H1 (cell line): ENCODE results near the gene ABHD14A. TPM values are rescaled to one million over a fixed set of nuclear protein-coding genes. Genes with fewer than 3 reads are reported as not detected.

Source experiments
- CTCF ChIA-PET: fragments of 300-600 bp; sonication (Branson Sonifier 250); formaldehyde crosslinking; loops from one replicate; lab custom pipeline; 2021; ENCODE audit not compliant: partially characterized antibody; lab: Charles Lee
- POLR2A ChIA-PET: fragments of 300-600 bp; sonication (Branson Sonifier 250); formaldehyde crosslinking; loops from one replicate; lab custom pipeline; 2021; ENCODE audit warnings: inconsistent platforms; ENCODE audit not compliant: partially characterized antibody; lab: Charles Lee
- DNase-seq, 2 experiments: peaks; one replicate each; pipeline versions ENCODE4 v3.0.0 to v3.0.0-alpha.2; 2010 to 2022; ENCODE audit warnings: low spot score in 2 of 2, low read depth in 1 of 2, mixed read lengths in 1 of 2
- FAIRE-seq: peaks from 2 replicates; lab custom pipeline; 2011; peaks lifted over from hg19 to GRCh38; lab: Jason Lieb, UNC
- H2AFZ ChIP-seq: 2 replicates; pipeline ENCODE4 v1.8.1; 2012; ENCODE audit warnings: low read length, inconsistent platforms
- H2AK5ac ChIP-seq: 2 replicates; pipeline ENCODE4 v1.6.1; 2013; ENCODE audit warnings: low read depth, low read length
- H2BK120ac ChIP-seq: replicated peaks from 2 replicates; pipeline ENCODE3; 2013; ENCODE audit warnings: low read depth, low read length, inconsistent platforms
- H2BK12ac ChIP-seq: 2 replicates; pipeline ENCODE4 v1.6.1; 2013; ENCODE audit warnings: low read depth, low read length
- H2BK15ac ChIP-seq: 2 replicates; pipeline ENCODE4 v1.6.1; 2013; ENCODE audit warnings: low read length
- H2BK20ac ChIP-seq: 2 replicates; pipeline ENCODE4 v1.6.1; 2013; ENCODE audit warnings: low read length
- H2BK5ac ChIP-seq: 2 replicates; pipeline ENCODE4 v1.6.1; 2013; ENCODE audit warnings: low read depth, low read length
- H3K14ac ChIP-seq: 2 replicates; pipeline ENCODE4 v1.6.1; 2013; ENCODE audit warnings: inconsistent platforms; ENCODE audit not compliant: insufficient read length
- H3K18ac ChIP-seq: 2 replicates; pipeline ENCODE4 v1.6.1; 2013; ENCODE audit warnings: low read length; ENCODE audit errors: extremely low read depth
- H3K23ac ChIP-seq: 2 replicates; pipeline ENCODE4 v1.6.1; 2013; ENCODE audit warnings: inconsistent platforms; ENCODE audit not compliant: insufficient read length
- H3K23me2 ChIP-seq: 2 replicates; pipeline ENCODE4 v1.6.1; 2013; ENCODE audit warnings: low read depth, low read length
- H3K27ac ChIP-seq: 2 replicates; pipeline ENCODE4 v1.6.1; 2011; ENCODE audit warnings: low read depth, low read length, inconsistent platforms
- H3K27me3 ChIP-seq, 4 experiments: replicated peaks in 1 of 4; 1 replicate in 1 of 4; 2 replicates in 3 of 4; pipeline versions ENCODE4 v1.6.1 to v1.8.1; 2011 to 2013; ENCODE audit warnings: low read length in 3 of 4, mild to moderate bottlenecking in 3 of 4, inconsistent platforms in 2 of 4, mixed read lengths in 2 of 4, moderate library complexity in 1 of 4; ENCODE audit not compliant: control insufficient read depth in 3 of 4, insufficient read depth in 3 of 4; ENCODE audit errors: extremely low read depth in 1 of 4
- H3K36me3 ChIP-seq, 4 experiments: 2 replicates each; pipeline versions ENCODE4 v1.6.1 to v1.8.1; 2011 to 2013; ENCODE audit warnings: mild to moderate bottlenecking in 4 of 4, low read length in 3 of 4, moderate library complexity in 2 of 4, control low read depth in 1 of 4, inconsistent platforms in 1 of 4; ENCODE audit not compliant: insufficient read depth in 4 of 4, control insufficient read depth in 2 of 4
- H3K4ac ChIP-seq: replicated peaks from 2 replicates; pipeline ENCODE3; 2013; ENCODE audit warnings: low read length, low read depth, mixed read lengths, inconsistent platforms; ENCODE audit not compliant: insufficient read length
- H3K4me1 ChIP-seq, 4 experiments: replicated peaks in 1 of 4; 1 replicate in 1 of 4; 2 replicates in 3 of 4; pipeline versions ENCODE4 v1.6.1 to v1.8.1; 2011 to 2013; ENCODE audit warnings: low read length in 3 of 4, inconsistent platforms in 2 of 4, mixed read lengths in 1 of 4; ENCODE audit not compliant: insufficient read depth in 4 of 4, control insufficient read depth in 3 of 4
- H3K4me2 ChIP-seq, 2 experiments: 2 replicates each; pipeline versions ENCODE4 v1.6.1 to v1.8.1; 2011 to 2013; ENCODE audit warnings: low read depth in 2 of 2, low read length in 2 of 2, control low read depth in 1 of 2, inconsistent platforms in 1 of 2, mild to moderate bottlenecking in 1 of 2; ENCODE audit not compliant: insufficient read depth in 1 of 2
- H3K4me3 ChIP-seq, 4 experiments: fragments of 200-600, 300-600 bp in 1 of 4; sonication (generic), shearing (Covaris generic), sonication (Bioruptor Twin) in 1 of 4; 2 replicates each; pipeline versions ENCODE4 v1.5.1 to v1.8.1; 2011 to 2016; ENCODE audit warnings: low read length in 4 of 4, low read depth in 3 of 4, control low read depth in 2 of 4, inconsistent platforms in 2 of 4, mild to moderate bottlenecking in 2 of 4, mixed read lengths in 1 of 4, moderate library complexity in 1 of 4; ENCODE audit not compliant: insufficient read depth in 2 of 4; ENCODE audit errors: extremely low read depth in 1 of 4
- H3K56ac ChIP-seq: replicated peaks from 2 replicates; pipeline ENCODE3; 2013; ENCODE audit warnings: low read depth, mild to moderate bottlenecking, mixed read lengths, low read length, inconsistent platforms; ENCODE audit not compliant: insufficient read length
- H3K79me1 ChIP-seq: 2 replicates; pipeline ENCODE4 v1.6.1; 2013; ENCODE audit warnings: low read depth, low read length, control low read depth
- H3K79me2 ChIP-seq, 2 experiments: 2 replicates each; pipeline versions ENCODE4 v1.6.1 to v1.8.1; 2012 to 2013; ENCODE audit warnings: low read length in 2 of 2, mild to moderate bottlenecking in 2 of 2, inconsistent platforms in 1 of 2; ENCODE audit not compliant: insufficient read depth in 2 of 2, control insufficient read depth in 1 of 2
- H3K9ac ChIP-seq, 4 experiments: replicated peaks in 1 of 4; 1 replicate in 1 of 4; 2 replicates in 3 of 4; pipeline versions ENCODE4 v1.6.1 to v1.8.1; 2011 to 2013; ENCODE audit warnings: low read depth in 3 of 4, low read length in 3 of 4, control low read depth in 2 of 4, mild to moderate bottlenecking in 2 of 4, moderate library complexity in 2 of 4, inconsistent platforms in 1 of 4; ENCODE audit errors: extremely low read depth in 1 of 4
- H3K9me3 ChIP-seq, 2 experiments: 2 replicates each; pipeline versions ENCODE4 v1.6.1 to v1.8.1; 2012 to 2013; ENCODE audit warnings: mild to moderate bottlenecking in 2 of 2, moderate library complexity in 2 of 2, control low read depth in 1 of 2, inconsistent platforms in 1 of 2, low read depth in 1 of 2, low read length in 1 of 2, mixed read lengths in 1 of 2; ENCODE audit not compliant: insufficient read depth in 2 of 2
- H4K20me1 ChIP-seq, 2 experiments: replicated peaks in 1 of 2; 2 replicates each; pipeline versions ENCODE3 to v1.8.1; 2011 to 2013; ENCODE audit warnings: inconsistent platforms in 2 of 2, low read length in 2 of 2, mild to moderate bottlenecking in 1 of 2; ENCODE audit not compliant: insufficient read depth in 2 of 2, control insufficient read depth in 1 of 2
- H4K5ac ChIP-seq: 2 replicates; pipeline ENCODE4 v1.6.1; 2013; ENCODE audit warnings: low read length, low read depth, mixed read lengths, inconsistent platforms; ENCODE audit not compliant: insufficient read length
- H4K8ac ChIP-seq: 2 replicates; pipeline ENCODE4 v1.8.0; 2013; ENCODE audit warnings: mild to moderate bottlenecking, moderate library complexity, low read length, inconsistent platforms; ENCODE audit not compliant: insufficient read depth; ENCODE audit errors: extremely low read depth
- H4K91ac ChIP-seq: replicated peaks from 2 replicates; pipeline ENCODE3; 2013; ENCODE audit warnings: low read length, mixed read lengths, inconsistent platforms; ENCODE audit not compliant: insufficient read length
- FOSL1 ChIP-seq: IDR thresholded peaks from 2 replicates; pipeline ENCODE4 v1.6.1; 2011; ENCODE audit warnings: mild to moderate bottlenecking, low read depth, low read length, moderate library complexity; ENCODE audit not compliant: insufficient read depth
- JUND ChIP-seq: IDR thresholded peaks from 2 replicates; pipeline ENCODE4 v1.6.1; 2011; ENCODE audit warnings: mild to moderate bottlenecking, improper control_type of control experiment, low read length
- RBBP5 ChIP-seq: IDR thresholded peaks from 2 replicates; pipeline ENCODE4 v1.7.1; 2012; ENCODE audit warnings: low read depth, mild to moderate bottlenecking, inconsistent platforms, low read length, moderate library complexity, borderline replicate concordance
- SP4 ChIP-seq: IDR thresholded peaks from 2 replicates; pipeline ENCODE4 v1.6.1; 2012; ENCODE audit warnings: low read length, inconsistent platforms
- TEAD4 ChIP-seq: IDR thresholded peaks from 2 replicates; pipeline ENCODE4 v1.6.1; 2012; ENCODE audit warnings: low read depth, low read length, inconsistent platforms, mixed read lengths
- WGBS, 2 experiments: shearing (Covaris generic) in 1 of 2; methylation state at CpG; one replicate each; pipeline versions ENCODE4 v1.1.6 to v1.1.7; 2013 to 2015; ENCODE audit warnings: low lambda C conversion rate in 2 of 2, mixed read lengths in 2 of 2, inconsistent platforms in 1 of 2, low coverage in 1 of 2, missing lambda C conversion rate in 1 of 2; ENCODE audit not compliant: insufficient replicate concordance in 2 of 2, insufficient coverage in 1 of 2, insufficient read length in 1 of 2; ENCODE audit errors: extremely low coverage in 1 of 2, missing lambda C conversion rate in 1 of 2; 5-methylcytosine and 5-hydroxymethylcytosine counted together
- polyA plus RNA-seq, 7 experiments: library from polyadenylated mRNA; depleted of rRNA in 3 of 7; stranded (reverse) in 5 of 7; unstranded in 2 of 7; fragments of >200 nt in 5 of 7; fragments of 200-250 nt in 2 of 7; gene quantifications; 1 replicate in 5 of 7; 2 replicates in 1 of 7; 4 replicates in 1 of 7; pipeline versions ENCODE4 v1.2.1 to v1.2.3, GENCODE V29; 2011 to 2013; ENCODE audit warnings: missing spikeins in 2 of 7, mixed read lengths in 2 of 7
- total RNA-seq: library from RNA; stranded (reverse); fragmentation: NEBNext Ultra II Directional; extraction: Animal tissue kit (Norgen Biotek cat#: 25700); gene quantifications from 2 replicates; pipeline ENCODE4 v1.2.1, GENCODE V29; 2021

ABHD14A gene
- total and polyA plus RNA-seq, 2 of the 8 experiments (the other 6 are each of a cell fraction or from before 2014, with no cell fraction given): 4.6 to 9.8 TPM

- H3K4me1 ChIP-seq: peaks cover 6 to 26% (median 18%) of the 10 kb centered on the region in 4 experiments
- no peak overlapping the region for H3K27ac ChIP-seq
- H3K36me3 ChIP-seq: no peaks in the 10 kb centered on the region
- peak overlapping the region; percentile 26 for H2AFZ ChIP-seq
- peak overlapping the region; percentile 85 for H4K91ac ChIP-seq
- H3K4me2 ChIP-seq: peak overlapping the region; percentile 83
- H2AK5ac ChIP-seq: no peak overlapping the region
- H3K56ac ChIP-seq: no peak overlapping the region
- no peak overlapping the region for H3K9ac ChIP-seq
- H4K20me1 ChIP-seq: peaks cover 0 to 4% of the 10 kb centered on the region in 2 experiments
- H2BK12ac ChIP-seq: peak overlapping the region; percentile 82; the same call in 1 of the 2 replicates
- peak overlapping the region; percentile 97; the same call in 1 of the 2 replicates for H2BK15ac ChIP-seq
- no peak for FAIRE-seq
- TF ChIP-seq TEAD4: no peak
- TF ChIP-seq RBBP5: no peak
- no peak for TF ChIP-seq JUND
- no peak for TF ChIP-seq FOSL1
- TF ChIP-seq SP4: 0 out of 2 replicates have a peak, but pooled peaks have one; percentile 33
- peak overlapping the region; percentile 33 to 64 (median 43); a peak in 5 of 8 replicates for H3K4me3 ChIP-seq
- H2BK120ac ChIP-seq: no peak overlapping the region
- POLR2A ChIA-PET: interaction anchor here (1.0 to 29.3 kb wide), 7 partner anchors 3 to 33 kb away, joined by 3 to 923 read pairs (median 5); partner anchors contain the start of genes ABHD14A, ABHD14B, ACY1 and GPR62
- H3K23me2 ChIP-seq: peaks cover 10% of the 10 kb centered on the region
- no peak overlapping the region for H2BK5ac ChIP-seq
- H2BK20ac ChIP-seq: peak overlapping the region; percentile 86; the same call in 1 of the 2 replicates
- 57% methylated on average over 30 of the region's 30 CpGs; no CpG with 5 or more reads in 1 of the 2 experiments for WGBS, 2 experiments
- H4K8ac ChIP-seq: peak overlapping the region; percentile 68; the same call in 1 of the 2 replicates
- no peak overlapping the region for H3K23ac ChIP-seq
- peaks cover 2 to 32% (median 24%) of the 10 kb centered on the region in 4 experiments; a peak in 6 of 7 replicates for H3K27me3 ChIP-seq
- H3K9me3 ChIP-seq: no peaks in the 10 kb centered on the region; a peak in 1 of 4 replicates
- no peak overlapping the region for H4K5ac ChIP-seq
- no peaks in the 10 kb centered on the region for H3K79me2 ChIP-seq
- CTCF ChIA-PET: interaction anchor here (0.6 to 6.7 kb wide), 20 partner anchors 9 to 313 kb away, joined by 3 to 64 read pairs (median 6); partner anchors contain the start of genes ACY1, GLYCTK, GPR62 and PARP3
- H3K18ac ChIP-seq: peak overlapping the region; percentile 68
- H3K14ac ChIP-seq: no peak overlapping the region
- H3K79me1 ChIP-seq: 0 out of 2 replicates have a peak, but pooled peaks cover 2% of the 10 kb centered on the region
- DNase-seq: no peak
- peak overlapping the region; percentile 85 for H3K4ac ChIP-seq
These were observed 444 bp upstream of the ABHD14A start for GRCh38 chr3:51974277-51974962.
